ENCODE results near the gene ING4.

Gene ING4

DNA sequence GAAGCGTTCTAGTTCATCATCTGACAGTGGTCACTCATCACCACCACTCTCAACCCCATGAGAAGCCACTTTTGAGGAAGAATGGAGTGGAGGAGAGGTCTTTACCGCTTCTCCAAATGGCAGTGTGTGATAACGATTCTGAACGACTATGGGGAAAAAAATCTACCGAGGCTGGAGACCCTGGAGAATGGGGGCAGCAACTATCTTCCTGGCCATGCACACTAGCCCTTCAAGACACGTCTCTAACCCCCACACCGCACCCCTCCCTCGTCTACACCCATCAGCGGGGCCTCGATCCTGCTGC, 365 bp downstream of the ING4 start:
- Histone ChIP-seq H3K4me1 (ENCODE audit: insufficient read depth, low read length) (no peaks in the 10 kb centered on the region), H3K9ac (ENCODE audit: low read depth, low read length) (peak overlapping the region; percentile 65), H3K36me3 (ENCODE audit: insufficient read depth, low read length) (no peaks in the 10 kb centered on the region; the same call in 1 of the 2 replicates), H3K9me3 (ENCODE audit: control insufficient read depth, insufficient read depth, low read length) (no peaks in the 10 kb centered on the region)

DNA sequence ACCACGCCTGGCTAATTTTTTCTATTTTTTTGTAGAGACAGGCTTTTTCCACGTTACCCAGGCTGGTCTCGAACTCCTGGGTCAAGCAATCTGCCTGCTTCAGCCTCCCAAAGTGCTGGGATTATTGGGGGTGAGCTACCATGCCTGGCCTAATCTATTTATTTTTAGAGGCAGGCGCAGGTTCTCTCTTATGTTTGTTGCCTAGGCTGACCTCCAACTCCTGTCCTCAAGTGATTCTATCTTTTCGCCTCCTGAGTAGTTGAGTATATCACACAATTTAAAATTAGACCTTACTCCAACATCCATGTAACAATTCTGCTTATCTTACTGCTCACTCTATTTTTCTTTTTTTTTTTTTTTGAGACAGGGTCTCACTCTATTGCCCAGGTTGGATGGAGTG, 8.9 kb downstream of the ING4 start:
- Histone ChIP-seq H3K36me3 (ENCODE audit: insufficient read depth, low read length) (no peaks in the 10 kb centered on the region; the same call in 1 of the 2 replicates), H3K9ac (ENCODE audit: low read depth, low read length) (no peak overlapping the region), H3K4me1 (ENCODE audit: insufficient read depth, low read length) (no peaks in the 10 kb centered on the region), H3K9me3 (ENCODE audit: control insufficient read depth, insufficient read depth, low read length) (no peaks in the 10 kb centered on the region)

DNA sequence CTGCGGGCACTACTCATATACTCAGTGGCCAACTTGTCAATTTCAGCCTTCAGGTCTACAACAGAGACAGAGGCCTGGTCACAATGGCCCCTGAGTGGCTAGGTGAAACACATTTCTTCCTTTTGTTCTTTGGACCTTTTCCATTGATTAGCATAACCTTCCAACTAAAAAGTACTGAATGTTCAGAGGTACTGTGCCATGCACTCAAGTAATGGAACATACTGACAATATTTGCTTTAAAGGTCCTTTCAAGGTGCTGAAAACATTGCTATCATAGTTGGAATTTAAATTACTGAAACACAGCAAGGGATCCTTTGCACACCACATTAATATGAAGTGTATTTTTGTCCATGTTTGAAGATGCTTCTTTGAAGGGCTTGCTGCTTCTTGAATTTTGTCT, 9.6 kb downstream of the ING4 start:
- H3K9ac ChIP-seq (ENCODE audit: low read depth, low read length) = no peak overlapping the region
- H3K9me3 ChIP-seq (ENCODE audit: control insufficient read depth, insufficient read depth, low read length) = no peaks in the 10 kb centered on the region
- no peaks in the 10 kb centered on the region; the same call in 1 of the 2 replicates for H3K36me3 ChIP-seq (ENCODE audit: insufficient read depth, low read length)
- H3K4me1 ChIP-seq (ENCODE audit: insufficient read depth, low read length) = no peaks in the 10 kb centered on the region

DNA sequence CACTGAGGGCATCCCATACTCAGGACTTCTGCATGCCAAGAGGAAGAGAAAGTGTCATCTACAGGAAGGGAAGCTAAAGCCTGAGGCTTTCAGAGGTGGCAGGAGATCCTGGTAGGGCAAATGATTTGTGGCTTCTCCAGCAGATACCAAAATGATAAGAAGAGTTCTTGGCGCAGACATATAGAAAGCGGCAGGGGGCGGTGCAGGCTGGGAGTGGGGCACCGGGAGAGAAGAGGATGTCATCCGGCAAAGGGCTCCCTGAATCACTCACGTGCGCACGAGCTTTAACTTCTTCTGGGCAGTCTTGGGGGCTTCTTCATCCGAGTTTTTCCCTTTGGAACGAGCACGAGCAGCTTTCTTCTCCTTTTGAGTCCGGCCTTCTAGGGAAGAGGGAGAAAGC, 10.5 kb downstream of the ING4 start:
- no peaks in the 10 kb centered on the region; the same call in 1 of the 2 replicates for H3K36me3 ChIP-seq (ENCODE audit: insufficient read depth, low read length)
- H3K9me3 ChIP-seq (ENCODE audit: control insufficient read depth, insufficient read depth, low read length) = no peaks in the 10 kb centered on the region
- no peaks in the 10 kb centered on the region for H3K4me1 ChIP-seq (ENCODE audit: insufficient read depth, low read length)
- no peak overlapping the region for H3K9ac ChIP-seq (ENCODE audit: low read depth, low read length)

DNA sequence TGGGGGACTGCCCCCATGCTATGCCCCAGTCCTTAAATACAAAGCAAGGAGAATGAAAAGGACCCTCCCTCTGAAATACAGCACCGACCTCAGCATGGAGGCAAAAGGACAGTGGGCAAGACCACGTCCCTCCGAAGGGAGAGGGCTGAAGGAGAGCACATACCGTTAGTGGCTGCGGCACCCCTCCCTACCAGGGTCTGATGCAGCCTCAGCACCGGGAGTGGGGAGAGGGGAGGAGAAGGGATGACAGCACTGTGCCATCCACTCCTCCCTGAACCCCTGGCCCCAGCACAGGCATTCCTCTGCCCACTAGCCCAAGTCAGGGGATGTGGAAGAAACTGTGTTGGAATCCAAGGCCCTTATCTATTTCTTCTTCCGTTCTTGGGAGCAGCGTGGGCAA, 12.1 kb downstream of the ING4 start:
- Histone ChIP-seq H3K9ac (ENCODE audit: low read depth, low read length) (no peak overlapping the region), H3K36me3 (ENCODE audit: insufficient read depth, low read length) (no peaks in the 10 kb centered on the region; the same call in 1 of the 2 replicates), H3K4me1 (ENCODE audit: insufficient read depth, low read length) (no peaks in the 10 kb centered on the region), H3K9me3 (ENCODE audit: control insufficient read depth, insufficient read depth, low read length) (no peaks in the 10 kb centered on the region)

DNA sequence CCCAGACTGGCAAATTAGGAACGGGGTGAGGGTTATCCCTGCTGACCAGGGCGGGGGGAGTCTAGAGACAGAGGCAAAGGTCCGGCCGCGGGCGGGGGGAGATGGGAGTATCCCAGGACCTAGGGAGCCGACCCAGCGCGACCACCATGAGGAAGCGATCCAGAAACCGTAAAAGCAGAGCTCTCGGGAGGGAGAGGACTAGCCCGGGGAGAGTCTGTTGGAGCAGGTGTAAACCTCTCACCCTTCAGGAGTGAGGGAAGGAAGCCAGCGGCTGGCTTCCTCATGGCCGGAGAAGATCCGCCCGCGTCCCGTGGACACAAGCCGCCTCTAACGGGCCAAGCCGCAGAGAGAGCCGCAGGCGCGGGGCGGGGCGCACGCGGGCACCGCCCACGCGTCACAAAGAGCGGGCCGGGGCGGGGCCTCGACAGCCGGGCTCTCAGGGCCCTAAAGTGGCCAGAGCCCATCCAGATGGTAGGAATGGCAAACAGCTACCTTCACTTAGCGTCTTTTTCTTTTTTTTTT, 15.8 kb downstream of the ING4 start, which contains the start of gene ACRBP:
Gene ACRBP, minus strand, starts transcription at position 350 of the 522 bp plus-strand sequence. Its CDS starts 66 bp downstream, at position 284.
- H3K36me3 ChIP-seq (ENCODE audit: insufficient read depth, low read length) = no peaks in the 10 kb centered on the region; the same call in 1 of the 2 replicates
- peak within 1 kb of the TSS; percentile 65 for H3K9ac ChIP-seq (ENCODE audit: low read depth, low read length)
- no peaks in the 10 kb centered on the region for H3K9me3 ChIP-seq (ENCODE audit: control insufficient read depth, insufficient read depth, low read length)
- no peaks in the 10 kb centered on the region for H3K4me1 ChIP-seq (ENCODE audit: insufficient read depth, low read length)

GRCh38 chr12:6646276-6647082, 16.4 kb downstream of the ING4 start:
- H3K9ac ChIP-seq (ENCODE audit: low read depth, low read length) = peak overlapping the region; percentile 65; the same call in 1 of the 2 replicates
- no peaks in the 10 kb centered on the region; the same call in 1 of the 2 replicates for H3K36me3 ChIP-seq (ENCODE audit: insufficient read depth, low read length)
- no peaks in the 10 kb centered on the region for H3K4me1 ChIP-seq (ENCODE audit: insufficient read depth, low read length)
- H3K9me3 ChIP-seq (ENCODE audit: control insufficient read depth, insufficient read depth, low read length) = no peaks in the 10 kb centered on the region

DNA sequence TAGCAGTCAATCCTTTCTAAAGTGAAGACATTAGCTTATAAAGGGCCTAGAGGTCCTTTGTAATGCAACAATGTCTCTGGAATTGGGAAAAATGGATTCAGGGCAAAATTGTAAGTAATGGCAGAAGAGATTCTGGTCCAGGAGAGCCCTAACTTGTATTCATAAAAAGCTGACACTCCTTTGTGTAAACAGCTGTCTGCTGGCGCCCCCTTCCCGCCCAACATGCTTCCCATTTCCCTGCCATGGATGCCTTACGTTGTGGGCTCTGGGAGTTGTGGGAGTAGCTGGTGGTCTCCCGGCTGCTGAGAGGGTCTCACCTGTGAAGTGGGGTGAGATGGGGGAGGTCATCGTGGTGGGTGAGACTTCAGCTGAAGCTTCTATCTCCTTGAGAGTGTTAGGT, 18.0 kb downstream of the ING4 start:
- Histone ChIP-seq H3K4me1 (ENCODE audit: insufficient read depth, low read length) (no peaks in the 10 kb centered on the region), H3K36me3 (ENCODE audit: insufficient read depth, low read length) (no peaks in the 10 kb centered on the region), H3K9ac (ENCODE audit: low read depth, low read length) (no peak overlapping the region), H3K9me3 (ENCODE audit: control insufficient read depth, insufficient read depth, low read length) (no peaks in the 10 kb centered on the region)

- H3K4me1 ChIP-seq (ENCODE audit: insufficient read depth, low read length) = no peaks in the 10 kb centered on the region
- no peak overlapping the region for H3K9ac ChIP-seq (ENCODE audit: low read depth, low read length)
- H3K9me3 ChIP-seq (ENCODE audit: control insufficient read depth, insufficient read depth, low read length) = no peaks in the 10 kb centered on the region
- H3K36me3 ChIP-seq (ENCODE audit: insufficient read depth, low read length) = no peaks in the 10 kb centered on the region
Observed at GRCh38 chr12:6644257-6644596, 18.7 kb downstream of the ING4 start.

GRCh38 chr12:6643569-6644256, 19.2 kb downstream of the ING4 start:
- no peak overlapping the region for H3K9ac ChIP-seq (ENCODE audit: low read depth, low read length)
- H3K36me3 ChIP-seq (ENCODE audit: insufficient read depth, low read length) = no peaks in the 10 kb centered on the region
- H3K9me3 ChIP-seq (ENCODE audit: control insufficient read depth, insufficient read depth, low read length) = no peaks in the 10 kb centered on the region
- H3K4me1 ChIP-seq (ENCODE audit: insufficient read depth, low read length) = no peaks in the 10 kb centered on the region

DNA sequence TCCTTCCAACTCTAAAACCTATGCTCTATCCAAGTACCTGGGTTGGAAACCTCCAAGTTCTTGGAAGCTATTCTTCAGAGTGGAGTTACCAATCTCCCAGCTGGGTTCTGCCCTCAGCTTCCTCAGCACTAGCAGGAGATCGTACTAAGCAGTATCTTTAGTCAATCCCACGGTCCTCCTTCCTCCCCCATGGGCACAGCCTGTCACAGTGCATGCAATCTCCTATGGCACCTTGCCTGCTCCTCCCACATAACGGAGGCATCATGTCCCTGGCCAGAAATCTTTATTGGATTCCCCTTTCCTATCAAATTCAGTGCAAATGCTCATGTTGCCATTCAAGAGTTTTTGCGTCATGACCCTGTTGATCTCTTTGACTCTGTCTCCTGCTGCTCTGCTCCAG, 21.8 kb downstream of the ING4 start:
- no peaks in the 10 kb centered on the region for H3K4me1 ChIP-seq (ENCODE audit: insufficient read depth, low read length)
- H3K9ac ChIP-seq (ENCODE audit: low read depth, low read length) = no peak overlapping the region
- no peaks in the 10 kb centered on the region for H3K9me3 ChIP-seq (ENCODE audit: control insufficient read depth, insufficient read depth, low read length)
- H3K36me3 ChIP-seq (ENCODE audit: insufficient read depth, low read length) = no peaks in the 10 kb centered on the region

DNA sequence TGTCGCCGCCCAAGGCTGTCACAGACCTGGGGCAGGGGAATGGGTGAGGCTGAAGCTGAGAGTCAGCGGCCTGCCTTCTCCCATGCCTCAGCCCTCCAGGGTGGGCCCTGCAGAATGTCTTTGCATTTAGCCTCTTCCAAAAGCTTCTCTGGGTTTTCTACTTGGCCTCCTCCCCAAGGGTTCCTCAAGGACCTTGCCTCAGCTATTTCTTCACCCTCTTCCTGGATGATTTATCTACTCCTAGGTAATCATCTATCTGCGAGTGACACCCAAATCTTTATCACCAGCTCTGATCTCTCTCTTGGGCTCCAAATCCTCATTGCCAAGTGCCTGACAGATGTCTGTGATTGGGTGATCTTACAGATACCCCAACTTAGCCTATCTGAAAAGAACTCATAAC, 22.4 kb downstream of the ING4 start:
- Histone ChIP-seq H3K9ac (ENCODE audit: low read depth, low read length) (no peak overlapping the region), H3K36me3 (ENCODE audit: insufficient read depth, low read length) (no peaks in the 10 kb centered on the region), H3K9me3 (ENCODE audit: control insufficient read depth, insufficient read depth, low read length) (no peaks in the 10 kb centered on the region), H3K4me1 (ENCODE audit: insufficient read depth, low read length) (0 out of 2 replicates have a peak, but pooled peaks cover 2% of the 10 kb centered on the region)

- H3K36me3 ChIP-seq (ENCODE audit: insufficient read depth, low read length) = no peaks in the 10 kb centered on the region
- H3K9me3 ChIP-seq (ENCODE audit: control insufficient read depth, insufficient read depth, low read length) = no peaks in the 10 kb centered on the region
- 0 out of 2 replicates have a peak, but pooled peaks cover 5% of the 10 kb centered on the region for H3K4me1 ChIP-seq (ENCODE audit: insufficient read depth, low read length)
- H3K9ac ChIP-seq (ENCODE audit: low read depth, low read length) = no peak overlapping the region
Observed at GRCh38 chr12:6639151-6639801, 23.6 kb downstream of the ING4 start.

DNA sequence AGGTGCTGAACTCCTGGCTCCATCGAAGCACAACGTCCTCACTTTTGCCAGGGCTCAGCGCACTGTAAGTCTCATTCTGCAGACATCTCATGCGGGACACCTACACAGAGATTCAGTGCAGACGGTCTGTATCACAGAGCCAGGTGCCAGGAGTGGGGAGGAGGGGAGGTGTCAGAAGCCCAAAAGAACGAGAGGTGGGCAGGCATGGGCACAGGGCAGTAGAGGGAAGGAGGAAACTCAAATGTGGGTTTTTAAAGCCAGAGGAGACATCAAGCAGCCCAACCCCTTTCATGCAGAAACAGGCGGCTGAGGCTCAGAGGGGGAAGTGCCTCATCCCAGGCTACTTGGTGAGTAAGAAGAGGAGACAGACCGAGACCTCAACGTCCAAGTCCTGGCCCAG, 24.6 kb downstream of the ING4 start:
- Histone ChIP-seq H3K9ac (ENCODE audit: low read depth, low read length) (no peak overlapping the region), H3K36me3 (ENCODE audit: insufficient read depth, low read length) (no peaks in the 10 kb centered on the region), H3K4me1 (ENCODE audit: insufficient read depth, low read length) (0 out of 2 replicates have a peak, but pooled peaks cover 5% of the 10 kb centered on the region), H3K9me3 (ENCODE audit: control insufficient read depth, insufficient read depth, low read length) (no peaks in the 10 kb centered on the region)
